Calu3 (cell line): ENCODE data around the gene NDUFA13. TPM values are rescaled to one million over a fixed set of nuclear protein-coding genes. Genes with fewer than 3 reads are reported as not detected.

Experiments
- BruUV-seq: library from RNA; stranded (reverse); fragments of 400-500 nt; replicated peaks from 2 replicates; lab custom pipeline; 2021; lab: Mats Ljungman, UMichigan
- CTCF ChIA-PET: fragments of 300-600 bp; sonication (Branson Sonifier 250); formaldehyde crosslinking; loops from one replicate; lab custom pipeline; 2022; ENCODE audit warnings: antibody characterized with exemption; lab: Charles Lee
- DNase-seq: peaks from one replicate; pipeline ENCODE4 v3.0.0; 2022
- H3K27ac Mint-ChIP-seq: one replicate; pipeline ENCODE4 v1.8.0; 2022; ENCODE audit warnings: mixed read lengths; ENCODE audit not compliant: unreplicated experiment
- H3K27me3 Mint-ChIP-seq: one replicate; pipeline ENCODE4 v1.8.0; 2022; ENCODE audit warnings: mixed read lengths; ENCODE audit not compliant: unreplicated experiment
- H3K36me3 Mint-ChIP-seq: one replicate; pipeline ENCODE4 v1.8.0; 2022; ENCODE audit warnings: mild to moderate bottlenecking, moderate library complexity, mixed read lengths; ENCODE audit not compliant: insufficient read depth, unreplicated experiment
- H3K4me1 Mint-ChIP-seq: one replicate; pipeline ENCODE4 v1.8.0; 2022; ENCODE audit warnings: mild to moderate bottlenecking, low read depth, mixed read lengths; ENCODE audit not compliant: unreplicated experiment
- H3K4me3 Mint-ChIP-seq: one replicate; pipeline ENCODE4 v1.8.0; 2022; ENCODE audit warnings: mild to moderate bottlenecking, low read depth, moderate library complexity, mixed read lengths; ENCODE audit not compliant: unreplicated experiment
- H3K9me3 Mint-ChIP-seq: one replicate; pipeline ENCODE4 v1.8.0; 2022; ENCODE audit warnings: low read depth, mixed read lengths; ENCODE audit not compliant: unreplicated experiment
- CTCF ChIP-seq: fragments of 200-600 bp; IDR thresholded peaks from one replicate; pipeline ENCODE4 v1.8.0; 2022; ENCODE audit warnings: antibody characterized with exemption; ENCODE audit not compliant: unreplicated experiment
- intact Hi-C: fragments of 100-400 bp; cut with micrococcal nuclease; formaldehyde crosslinking; loops from one replicate; pipeline ENCODE4 v1.10.0; 2022; ENCODE audit not compliant: unreplicated experiment
- total RNA-seq: library from RNA; stranded (reverse); gene quantifications from 2 replicates; pipeline ENCODE4 v1.2.3, GENCODE V29; 2022

NDUFA13 gene
- total RNA-seq, 1 experiment from 2014 or later, result 191 TPM

- BruUV-seq, result TSS peak; percentile 25
- H3K27ac Mint-ChIP-seq, result no peak overlapping the region
Observed at GRCh38 chr19:19506592-19506991, 9.4 kb upstream of the NDUFA13 start.

GRCh38 chr19:19507354-19507753 is 8.7 kb upstream of the NDUFA13 start:
- intact Hi-C loops, result no loop called here
- no peak for DNase-seq
- no peak overlapping the region for H3K4me3 Mint-ChIP-seq
- TF ChIP-seq CTCF, result no peak
- CTCF ChIA-PET, result interaction anchor here (0.6 kb wide), 1 partner anchor 15 kb away, joined by 4 read pairs; no protein-coding TSS in a partner anchor
- H3K27me3 Mint-ChIP-seq, result no peaks in the 10 kb centered on the region
- H3K36me3 Mint-ChIP-seq, result peaks cover 23% of the 10 kb centered on the region
- no peak overlapping the region for H3K27ac Mint-ChIP-seq
- H3K9me3 Mint-ChIP-seq, result no peaks in the 10 kb centered on the region
- no TSS peak for BruUV-seq
- no peaks in the 10 kb centered on the region for H3K4me1 Mint-ChIP-seq

More at GRCh38 chr19:19506592-19506991, 9.4 kb upstream of the NDUFA13 start:
- DNase-seq, result no peak
- no peak overlapping the region for H3K4me3 Mint-ChIP-seq
- peaks cover 30% of the 10 kb centered on the region for H3K36me3 Mint-ChIP-seq
- no peak for TF ChIP-seq CTCF
- CTCF ChIA-PET, result interaction anchor here (0.6 kb wide), 1 partner anchor 15 kb away, joined by 4 read pairs; no protein-coding TSS in a partner anchor
- no peaks in the 10 kb centered on the region for H3K27me3 Mint-ChIP-seq
- intact Hi-C loops, result no loop called here
- H3K9me3 Mint-ChIP-seq, result no peaks in the 10 kb centered on the region
- H3K4me1 Mint-ChIP-seq, result no peaks in the 10 kb centered on the region

- no peaks in the 10 kb centered on the region for H3K4me1 Mint-ChIP-seq
- intact Hi-C loops, result no loop called here
- H3K36me3 Mint-ChIP-seq, result peaks cover 21% of the 10 kb centered on the region
- no peaks in the 10 kb centered on the region for H3K9me3 Mint-ChIP-seq
- no peak overlapping the region for H3K27ac Mint-ChIP-seq
- CTCF ChIA-PET, result no interaction called here
- H3K27me3 Mint-ChIP-seq, result no peaks in the 10 kb centered on the region
- TF ChIP-seq CTCF, result no peak
- DNase-seq, result no peak
- H3K4me3 Mint-ChIP-seq, result no peak overlapping the region
- no TSS peak for BruUV-seq
Observed at GRCh38 chr19:19508217-19508616, 7.8 kb upstream of the NDUFA13 start.

- no peak overlapping the region for H3K27ac Mint-ChIP-seq
Observed at GRCh38 chr19:19510432-19510831, 5.6 kb upstream of the NDUFA13 start.

More at GRCh38 chr19:19510432-19510831, 5.6 kb upstream of the NDUFA13 start:
- no peak for DNase-seq
- CTCF ChIA-PET, result no interaction called here
- H3K9me3 Mint-ChIP-seq, result no peaks in the 10 kb centered on the region
- intact Hi-C loops, result no loop called here
- H3K4me1 Mint-ChIP-seq, result no peaks in the 10 kb centered on the region
- H3K27me3 Mint-ChIP-seq, result no peaks in the 10 kb centered on the region
- no peak for TF ChIP-seq CTCF
- H3K4me3 Mint-ChIP-seq, result no peak overlapping the region
- H3K36me3 Mint-ChIP-seq, result peaks cover 24% of the 10 kb centered on the region
- no TSS peak for BruUV-seq
